ENCODE data around the gene FAM53A. TPM values are rescaled to one million over a fixed set of nuclear protein-coding genes. Genes with fewer than 3 reads are reported as not detected.
A peak's percentile ranks its signal among the peaks of the same experiment; 100 is the strongest.

FAM53A gene
- total and polyA plus RNA-seq, 2 of the 13 experiments (the other 11 are each of a cell fraction or from before 2014, with no cell fraction given), result 0.48 to 1.1 TPM

- TF ChIP-seq JUND (CRISPR knock-in tag; IDR thresholded peaks at IDR 0.05) (peak; percentile 15; the same call in 1 of the 2 replicates), MAFG (CRISPR knock-in tag; IDR thresholded peaks at IDR 0.05) (no peak), CHCHD3 (CRISPR knock-in tag; IDR thresholded peaks at IDR 0.05) (peak; percentile 92), ZMYM2 (CRISPR knock-in tag; IDR thresholded peaks at IDR 0.05) (no peak), PPARG (CRISPR knock-in tag; conservative IDR thresholded peaks at IDR 0.05) (no peak), RAD51 (IDR thresholded peaks at IDR 0.05; ENCODE audit: borderline replicate concordance) (no peak), ZNF816 (CRISPR knock-in tag; IDR thresholded peaks at IDR 0.05; ENCODE audit: borderline replicate concordance) (no peak), ZGPAT (CRISPR knock-in tag; IDR thresholded peaks at IDR 0.05) (peak; percentile 62; the same call in 1 of the 2 replicates), CHD2 (IDR thresholded peaks at IDR 0.05; ENCODE audit: low read depth, low read length) (no peak), TMF1 (CRISPR knock-in tag; IDR thresholded peaks at IDR 0.05; ENCODE audit: low read depth) (peak; percentile 38; the same call in 1 of the 2 replicates), STAT6 (CRISPR knock-in tag; IDR thresholded peaks at IDR 0.05; ENCODE audit: borderline replicate concordance) (no peak), KDM5A (IDR thresholded peaks at IDR 0.05; ENCODE audit: borderline replicate concordance, low read length) (no peak; the same call in 1 of the 2 replicates), ZNF138 (CRISPR knock-in tag; IDR thresholded peaks at IDR 0.05; ENCODE audit: low read depth) (no peak), MTERF4 (CRISPR knock-in tag; IDR thresholded peaks at IDR 0.05) (0 out of 2 replicates have a peak, but pooled peaks have one; percentile 18), SRF (IDR thresholded peaks at IDR 0.05; ENCODE audit: low read depth, low read length) (no peak), ZNF430 (CRISPR knock-in tag; IDR thresholded peaks at IDR 0.05) (no peak), ZHX1 (CRISPR knock-in tag; IDR thresholded peaks at IDR 0.05; ENCODE audit: low read depth) (no peak), ARID2 (CRISPR knock-in tag; IDR thresholded peaks at IDR 0.05; ENCODE audit: borderline replicate concordance) (no peak)
Observed at GRCh38 chr4:1720163-1720983, 36.3 kb upstream of the FAM53A start (continued).

All from HepG2 (cell line).